K562 (cell line): ENCODE measurements around the gene BIRC3. TPM values are rescaled to one million over a fixed set of nuclear protein-coding genes. Genes with fewer than 3 reads are reported as not detected.

Source experiments
- E2F4 ChIP-seq: sonication (generic); formaldehyde crosslinking; IDR thresholded peaks from 2 replicates; pipeline ENCODE4 v1.8.0; 2022; ENCODE audit warnings: mild to moderate bottlenecking, low read depth, missing genetic modification reagents
- E2F6 ChIP-seq, 2 experiments: IDR thresholded peaks; 2 replicates each; pipeline ENCODE4 v1.6.1; 2011; ENCODE audit warnings: borderline replicate concordance in 1 of 2, control low read depth in 1 of 2, low read depth in 1 of 2, low read length in 1 of 2, mild to moderate bottlenecking in 1 of 2, mixed read lengths in 1 of 2, moderate library complexity in 1 of 2; ENCODE audit not compliant: insufficient read depth in 1 of 2, insufficient read length in 1 of 2, poor library complexity in 1 of 2, severe bottlenecking in 1 of 2; ENCODE audit errors: extremely low read depth in 1 of 2
- MBD2 ChIP-seq: sonication (generic); IDR thresholded peaks from 2 replicates; pipeline ENCODE4 v1.6.1; 2016; ENCODE audit warnings: low read depth, borderline replicate concordance
- RBM17 ChIP-seq: fragments of 200-400 bp; formaldehyde crosslinking; IDR thresholded peaks from 2 replicates; pipeline ENCODE4 v1.6.1; 2017; ENCODE audit warnings: low read depth, mild to moderate bottlenecking, low read length, borderline replicate concordance
- RFX5 ChIP-seq: IDR thresholded peaks from 2 replicates; pipeline ENCODE4 v1.6.1; 2011; ENCODE audit warnings: low read depth, mild to moderate bottlenecking, improper control_type of control experiment, low read length
- VEZF1 ChIP-seq: fragments of 200-800 bp; sonication (Bioruptor generic); IDR thresholded peaks from 2 replicates; pipeline ENCODE4 v1.6.1; 2017; ENCODE audit warnings: missing genetic modification characterization, missing compliant biosample characterization
- ZBTB40 ChIP-seq, 2 experiments: fragments of 450-650 bp in 1 of 2; sonication (generic) in 1 of 2; formaldehyde crosslinking in 1 of 2; IDR thresholded peaks; 2 replicates each; pipeline versions ENCODE4 v1.7.1 to v1.9.0; 2016 to 2022; ENCODE audit warnings: inconsistent platforms in 1 of 2, mild to moderate bottlenecking in 1 of 2, missing genetic modification reagents in 1 of 2
- ZFP36 ChIP-seq: fragments of 150-350 bp; IDR thresholded peaks from 2 replicates; pipeline ENCODE4 v1.6.1; 2018; ENCODE audit warnings: low read length, low read depth; ENCODE audit not compliant: partially characterized antibody
- ZNF444 ChIP-seq: fragments of 250-450 bp; sonication (Bioruptor Pico); IDR thresholded peaks from 2 replicates; pipeline ENCODE4 v1.4.0; 2020; ENCODE audit warnings: mild to moderate bottlenecking, moderate library complexity
- ZNF76 ChIP-seq: fragments of 250-450 bp; sonication (Bioruptor Pico); IDR thresholded peaks from 2 replicates; pipeline ENCODE4 v1.4.0; 2020; ENCODE audit warnings: mild to moderate bottlenecking, moderate library complexity, borderline replicate concordance
- polyA plus RNA-seq, 8 experiments: library from polyadenylated mRNA; depleted of rRNA in 4 of 8; stranded (reverse) in 5 of 8; unstranded in 3 of 8; fragments of >200 nt; fragmentation: Nextera tagmentation in 2 of 8; fragmentation: Illumina TruSeq in 1 of 8; extraction: Ambion mirVana in 2 of 8; extraction: Trizol in 1 of 8; gene quantifications; 2 replicates each; pipeline versions ENCODE4 v1.2.1 to v1.2.3, GENCODE V29; 2011 to 2014; ENCODE audit warnings: inconsistent platforms in 1 of 8, missing spikeins in 1 of 8
- total RNA-seq, 7 experiments: library from RNA; depleted of rRNA in 6 of 7; stranded (reverse); fragments of >200 nt in 6 of 7; fragmentation: Illumina TruSeq in 2 of 7; extraction: Trizol in 2 of 7; gene quantifications; 2 replicates each; pipeline versions ENCODE4 v1.2.1 to v1.2.3, GENCODE V29; 2011 to 2021; ENCODE audit warnings: low replicate concordance in 1 of 7
- TF ChIP-seq, protein P1 (sequence below): IDR thresholded peaks from 2 replicates; pipeline ENCODE4 v1.6.1; 2016; ENCODE audit warnings: missing genetic modification characterization, missing compliant biosample characterization

The BIRC3 gene
- total and polyA plus RNA-seq, 9 of the 15 experiments (the other 6 are each of a cell fraction or from before 2014, with no cell fraction given), result 0.08 to 0.42 (median 0.18) TPM

- TF ChIP-seq VEZF1 (no peak), ZNF76 (CRISPR knock-in tag) (no peak), RFX5 (no peak), ZBTB40 (IDR thresholded peaks at IDR 0.05) (no peak), ZBTB40 (CRISPR knock-in tag; IDR thresholded peaks at IDR 0.05) (no peak), E2F4 (CRISPR knock-in tag) (no peak), RBM17 (no peak), E2F6 (IDR thresholded peaks at IDR 0.05; ENCODE audit: borderline replicate concordance in 1 of 2, extremely low read depth in 1 of 2, insufficient read depth in 1 of 2, insufficient read length in 1 of 2, low read depth in 1 of 2, low read length in 1 of 2, poor library complexity in 1 of 2, severe bottlenecking in 1 of 2) (peak; percentile 39 to 50), ZNF444 (CRISPR knock-in tag) (no peak), MBD2 (no peak), ZFP36 (no peak)
- TF ChIP-seq, protein P1, sequence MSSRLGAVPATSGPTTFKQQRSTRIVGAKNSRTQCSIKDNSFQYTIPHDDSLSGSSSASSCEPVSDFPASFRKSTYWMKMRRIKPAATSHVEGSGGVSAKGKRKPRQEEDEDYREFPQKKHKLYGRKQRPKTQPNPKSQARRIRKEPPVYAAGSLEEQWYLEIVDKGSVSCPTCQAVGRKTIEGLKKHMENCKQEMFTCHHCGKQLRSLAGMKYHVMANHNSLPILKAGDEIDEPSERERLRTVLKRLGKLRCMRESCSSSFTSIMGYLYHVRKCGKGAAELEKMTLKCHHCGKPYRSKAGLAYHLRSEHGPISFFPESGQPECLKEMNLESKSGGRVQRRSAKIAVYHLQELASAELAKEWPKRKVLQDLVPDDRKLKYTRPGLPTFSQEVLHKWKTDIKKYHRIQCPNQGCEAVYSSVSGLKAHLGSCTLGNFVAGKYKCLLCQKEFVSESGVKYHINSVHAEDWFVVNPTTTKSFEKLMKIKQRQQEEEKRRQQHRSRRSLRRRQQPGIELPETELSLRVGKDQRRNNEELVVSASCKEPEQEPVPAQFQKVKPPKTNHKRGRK (tag), result no peak
These were observed 67.3 kb downstream of the BIRC3 start (continued) for GRCh38 chr11:102384419-102385079.
